Loucy (cell line): ENCODE measurements around the gene AUH.

ENCODE experiments used
- H2AFZ ChIP-seq: fragments of 200-600 bp; sonication (generic); 2 replicates; pipeline ENCODE4 v1.6.0; 2016; ENCODE audit warnings: antibody characterized with exemption, mild to moderate bottlenecking, low read length, moderate library complexity
- H3F3A ChIP-seq: fragments of 200-600 bp; 2 replicates; pipeline ENCODE4 v1.6.0; 2016; ENCODE audit warnings: antibody characterized with exemption, low read depth, mild to moderate bottlenecking
- H3K27me3 ChIP-seq: fragments of 200-600 bp; sonication (generic); 2 replicates; pipeline ENCODE4 v1.6.1; 2014; ENCODE audit warnings: low read length, mild to moderate bottlenecking; ENCODE audit not compliant: insufficient read depth, poor library complexity, severe bottlenecking
- H3K36me3 ChIP-seq: fragments of 200-600 bp; sonication (generic); 2 replicates; pipeline ENCODE4 v1.6.1; 2016; ENCODE audit warnings: low read length; ENCODE audit not compliant: insufficient read depth
- H3K4me1 ChIP-seq: fragments of 200-600 bp; sonication (generic); 2 replicates; pipeline ENCODE4 v1.5.1; 2014; ENCODE audit warnings: low read length, mild to moderate bottlenecking; ENCODE audit not compliant: insufficient read depth, poor library complexity, severe bottlenecking
- H3K4me2 ChIP-seq: fragments of 200-600 bp; sonication (generic); 2 replicates; pipeline ENCODE4 v1.6.0; 2014; ENCODE audit warnings: antibody characterized with exemption, low read length, low read depth, mild to moderate bottlenecking; ENCODE audit not compliant: poor library complexity, severe bottlenecking
- H3K4me3 ChIP-seq: fragments of 200-600 bp; sonication (generic); 2 replicates; pipeline ENCODE4 v1.5.1; 2014; ENCODE audit warnings: low read length, mild to moderate bottlenecking, mixed read lengths; ENCODE audit not compliant: poor library complexity, severe bottlenecking
- H3K79me2 ChIP-seq: fragments of 200-600 bp; sonication (generic); 2 replicates; pipeline ENCODE4 v1.6.1; 2014; ENCODE audit warnings: low read length; ENCODE audit not compliant: insufficient read depth
- H3K9ac ChIP-seq: fragments of 200-600 bp; sonication (generic); 2 replicates; pipeline ENCODE4 v1.6.0; 2014; ENCODE audit warnings: mild to moderate bottlenecking, low read depth, low read length, moderate library complexity; ENCODE audit not compliant: poor library complexity, severe bottlenecking
- H3K9me2 ChIP-seq: fragments of 200-600 bp; sonication (generic); replicated peaks from 2 replicates; pipeline ENCODE4 v1.6.1; 2016; ENCODE audit warnings: low read depth, low read length, mixed read lengths
- H3K9me3 ChIP-seq: fragments of 200-600 bp; sonication (generic); 2 replicates; pipeline ENCODE4 v1.6.1; 2014; ENCODE audit warnings: mild to moderate bottlenecking, antibody characterized with exemption, low read length, low read depth; ENCODE audit not compliant: insufficient read depth
- H4K20me1 ChIP-seq: fragments of 200-600 bp; sonication (generic); 2 replicates; pipeline ENCODE4 v1.6.0; 2014; ENCODE audit warnings: antibody characterized with exemption, low read length, mild to moderate bottlenecking; ENCODE audit not compliant: insufficient read depth, poor library complexity, severe bottlenecking
- EZH2phosphoT487 ChIP-seq: fragments of 200-600 bp; IDR thresholded peaks from 2 replicates; pipeline ENCODE4 v1.6.1; 2018; ENCODE audit warnings: antibody characterized with exemption, mild to moderate bottlenecking, moderate library complexity, borderline replicate concordance
- TF ChIP-seq, protein P1 (sequence below): fragments of 200-600 bp; sonication (generic); conservative IDR thresholded peaks from 2 replicates; pipeline ENCODE4 v1.5.1; 2014; ENCODE audit warnings: mild to moderate bottlenecking, antibody characterized with exemption, low read length

AUH gene

DNA sequence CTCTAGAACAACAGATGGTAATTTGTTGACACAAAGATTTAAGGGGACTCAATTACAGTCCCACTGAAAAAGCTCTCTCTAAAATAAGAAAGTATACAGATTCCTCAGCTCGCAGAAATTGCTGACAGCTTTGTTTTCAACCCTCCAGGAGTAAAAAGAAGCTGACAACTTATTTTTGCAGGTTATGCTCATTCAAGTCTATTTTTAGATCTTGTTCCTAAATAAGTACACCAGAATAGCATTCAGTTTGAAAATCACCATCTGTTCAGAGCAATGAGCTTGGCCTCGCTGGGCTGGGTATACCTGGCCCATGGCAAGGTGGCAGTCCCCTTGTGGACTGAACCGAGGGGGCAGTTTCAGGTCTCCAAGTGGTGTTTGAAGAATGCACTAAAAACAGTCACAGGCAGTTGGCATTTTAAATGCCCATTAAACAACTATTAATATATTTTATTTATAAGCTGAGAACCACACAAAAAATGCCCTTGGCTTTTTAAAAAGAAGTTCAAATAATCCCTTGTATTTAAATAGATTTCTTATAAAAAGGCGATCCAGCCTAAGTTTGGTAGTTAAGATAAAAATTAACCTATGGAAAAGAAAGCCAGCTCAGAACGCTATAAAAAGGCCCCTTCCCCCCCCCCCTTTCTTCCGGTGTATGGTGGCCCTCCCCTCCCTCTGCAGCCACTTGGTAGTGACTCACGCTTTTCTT, 169.2 kb downstream of the AUH start:
- H3K9me2 ChIP-seq = no peaks in the 10 kb centered on the region
- peaks cover 20% of the 10 kb centered on the region for H3F3A ChIP-seq
- peak overlapping the region; percentile 77 for H3K4me3 ChIP-seq
- H4K20me1 ChIP-seq = no peaks in the 10 kb centered on the region
- no peak for TF ChIP-seq EZH2phosphoT487
- TF ChIP-seq, protein P1, sequence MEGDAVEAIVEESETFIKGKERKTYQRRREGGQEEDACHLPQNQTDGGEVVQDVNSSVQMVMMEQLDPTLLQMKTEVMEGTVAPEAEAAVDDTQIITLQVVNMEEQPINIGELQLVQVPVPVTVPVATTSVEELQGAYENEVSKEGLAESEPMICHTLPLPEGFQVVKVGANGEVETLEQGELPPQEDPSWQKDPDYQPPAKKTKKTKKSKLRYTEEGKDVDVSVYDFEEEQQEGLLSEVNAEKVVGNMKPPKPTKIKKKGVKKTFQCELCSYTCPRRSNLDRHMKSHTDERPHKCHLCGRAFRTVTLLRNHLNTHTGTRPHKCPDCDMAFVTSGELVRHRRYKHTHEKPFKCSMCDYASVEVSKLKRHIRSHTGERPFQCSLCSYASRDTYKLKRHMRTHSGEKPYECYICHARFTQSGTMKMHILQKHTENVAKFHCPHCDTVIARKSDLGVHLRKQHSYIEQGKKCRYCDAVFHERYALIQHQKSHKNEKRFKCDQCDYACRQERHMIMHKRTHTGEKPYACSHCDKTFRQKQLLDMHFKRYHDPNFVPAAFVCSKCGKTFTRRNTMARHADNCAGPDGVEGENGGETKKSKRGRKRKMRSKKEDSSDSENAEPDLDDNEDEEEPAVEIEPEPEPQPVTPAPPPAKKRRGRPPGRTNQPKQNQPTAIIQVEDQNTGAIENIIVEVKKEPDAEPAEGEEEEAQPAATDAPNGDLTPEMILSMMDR = peak; percentile 14; the same call in 1 of the 2 replicates
- no peaks in the 10 kb centered on the region for H3K27me3 ChIP-seq
- H3K79me2 ChIP-seq = peaks cover 18% of the 10 kb centered on the region
- no peak overlapping the region for H2AFZ ChIP-seq
- H3K9ac ChIP-seq = peak overlapping the region; percentile 95
- H3K4me1 ChIP-seq = peaks cover 77% of the 10 kb centered on the region
- H3K36me3 ChIP-seq = no peaks in the 10 kb centered on the region
- no peaks in the 10 kb centered on the region for H3K9me3 ChIP-seq
- H3K4me2 ChIP-seq = peak overlapping the region; percentile 82

- Histone ChIP-seq H3K4me2 (peak overlapping the region; percentile 82), H3K9ac (peak overlapping the region; percentile 95), H3K9me3 (no peaks in the 10 kb centered on the region), H3K36me3 (no peaks in the 10 kb centered on the region), H4K20me1 (no peaks in the 10 kb centered on the region), H3K79me2 (peaks cover 18% of the 10 kb centered on the region), H3F3A (peaks cover 20% of the 10 kb centered on the region), H3K4me3 (peak overlapping the region; percentile 77), H2AFZ (no peak overlapping the region), H3K4me1 (peaks cover 80% of the 10 kb centered on the region), H3K9me2 (no peaks in the 10 kb centered on the region), H3K27me3 (no peaks in the 10 kb centered on the region)
- no peak for TF ChIP-seq EZH2phosphoT487
- TF ChIP-seq, protein P1 = no peak
Observed at GRCh38 chr9:91191411-91192380, 170.0 kb downstream of the AUH start.

DNA sequence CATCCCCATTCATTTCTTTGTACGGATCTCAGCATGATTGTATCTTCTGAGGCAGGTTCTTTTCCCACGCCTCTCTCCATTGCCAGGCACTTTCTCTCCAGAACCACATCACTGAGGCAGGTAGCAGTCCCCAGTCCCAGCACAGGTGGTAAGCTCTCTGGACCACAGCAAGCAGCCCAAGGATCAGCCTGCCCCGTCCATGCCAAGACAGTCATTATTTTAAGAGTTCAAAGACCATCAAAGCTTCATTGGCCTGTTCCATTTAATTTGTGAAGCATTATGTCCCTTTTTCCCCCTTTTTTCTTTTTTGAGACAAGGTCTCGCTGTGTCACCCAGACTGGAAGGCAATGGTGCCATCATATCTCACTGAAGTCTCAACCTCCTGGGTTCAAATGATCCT, 171.7 kb downstream of the AUH start:
- Histone ChIP-seq H2AFZ (no peak overlapping the region), H3K9ac (no peak overlapping the region), H3F3A (peaks cover 20% of the 10 kb centered on the region), H3K4me3 (no peak overlapping the region), H3K36me3 (no peaks in the 10 kb centered on the region), H3K27me3 (no peaks in the 10 kb centered on the region), H3K79me2 (peaks cover 9% of the 10 kb centered on the region), H3K4me1 (peaks cover 70% of the 10 kb centered on the region), H3K4me2 (no peak overlapping the region), H4K20me1 (no peaks in the 10 kb centered on the region), H3K9me3 (no peaks in the 10 kb centered on the region), H3K9me2 (no peaks in the 10 kb centered on the region)
- no peak for TF ChIP-seq EZH2phosphoT487
- TF ChIP-seq, protein P1 = no peak
